Upper lobe of right lung (tissue), 1 donor: ENCODE measurements around the gene SNRNP48. TPM values are rescaled to one million over a fixed set of nuclear protein-coding genes. Genes with fewer than 3 reads are reported as not detected.

Experiments
- ATAC-seq: fragments of 200-7000 bp; cut with Tn5 transposase; one replicate; pipeline ENCODE4 v1.9.1; 2020; ENCODE audit warnings: mild to moderate bottlenecking, moderate library complexity
- DNase-seq: peaks from one replicate; pipeline ENCODE4 v3.0.0-alpha.2; 2020
- H3K27ac ChIP-seq: fragments of 200-600 bp; one replicate; pipeline ENCODE4 v1.8.0; 2022
- H3K27me3 ChIP-seq: fragments of 200-600 bp; one replicate; pipeline ENCODE4 v1.8.0; 2022; ENCODE audit warnings: mild to moderate bottlenecking
- H3K36me3 ChIP-seq: fragments of 200-600 bp; one replicate; pipeline ENCODE4 v1.8.0; 2022
- H3K4me1 ChIP-seq: fragments of 200-600 bp; one replicate; pipeline ENCODE4 v1.8.0; 2022
- H3K4me3 ChIP-seq: fragments of 200-600 bp; one replicate; pipeline ENCODE4 v1.8.0; 2022; ENCODE audit warnings: mild to moderate bottlenecking
- H3K9me3 ChIP-seq: fragments of 200-600 bp; one replicate; pipeline ENCODE4 v1.8.0; 2022
- CTCF ChIP-seq: fragments of 200-600 bp; IDR thresholded peaks from one replicate; pipeline ENCODE4 v1.8.0; 2022; ENCODE audit warnings: antibody characterized with exemption
- intact Hi-C: fragments of 100-400 bp; cut with DNase I; formaldehyde crosslinking; loops from one replicate; pipeline ENCODE4 v1.11.0; 2022
- long read RNA-seq: library from polyadenylated mRNA; unstranded; transcript quantifications from one replicate; pipeline ENCODE4 v2.0.0, GENCODE V29; 2021
- total RNA-seq: library from RNA; stranded (reverse); fragmentation: NEBNext Ultra II Directional; extraction: Animal tissue kit (Norgen Biotek cat#: 25700); gene quantifications from one replicate; pipeline ENCODE4 v1.2.1, GENCODE V29; 2021
- donor health status: DM: no; HTN: yes; CAD: no; lungs with severe emphysema.

The SNRNP48 gene
- total RNA-seq: 10.2 TPM
- long read RNA-seq, full-length matches to known transcripts: 5 of 8 reads
- long read RNA-seq, partial matches to known transcripts: 1 of 8 reads
- long read RNA-seq, other reads (novel, unspliced or antisense): 2 of 8 reads

DNA sequence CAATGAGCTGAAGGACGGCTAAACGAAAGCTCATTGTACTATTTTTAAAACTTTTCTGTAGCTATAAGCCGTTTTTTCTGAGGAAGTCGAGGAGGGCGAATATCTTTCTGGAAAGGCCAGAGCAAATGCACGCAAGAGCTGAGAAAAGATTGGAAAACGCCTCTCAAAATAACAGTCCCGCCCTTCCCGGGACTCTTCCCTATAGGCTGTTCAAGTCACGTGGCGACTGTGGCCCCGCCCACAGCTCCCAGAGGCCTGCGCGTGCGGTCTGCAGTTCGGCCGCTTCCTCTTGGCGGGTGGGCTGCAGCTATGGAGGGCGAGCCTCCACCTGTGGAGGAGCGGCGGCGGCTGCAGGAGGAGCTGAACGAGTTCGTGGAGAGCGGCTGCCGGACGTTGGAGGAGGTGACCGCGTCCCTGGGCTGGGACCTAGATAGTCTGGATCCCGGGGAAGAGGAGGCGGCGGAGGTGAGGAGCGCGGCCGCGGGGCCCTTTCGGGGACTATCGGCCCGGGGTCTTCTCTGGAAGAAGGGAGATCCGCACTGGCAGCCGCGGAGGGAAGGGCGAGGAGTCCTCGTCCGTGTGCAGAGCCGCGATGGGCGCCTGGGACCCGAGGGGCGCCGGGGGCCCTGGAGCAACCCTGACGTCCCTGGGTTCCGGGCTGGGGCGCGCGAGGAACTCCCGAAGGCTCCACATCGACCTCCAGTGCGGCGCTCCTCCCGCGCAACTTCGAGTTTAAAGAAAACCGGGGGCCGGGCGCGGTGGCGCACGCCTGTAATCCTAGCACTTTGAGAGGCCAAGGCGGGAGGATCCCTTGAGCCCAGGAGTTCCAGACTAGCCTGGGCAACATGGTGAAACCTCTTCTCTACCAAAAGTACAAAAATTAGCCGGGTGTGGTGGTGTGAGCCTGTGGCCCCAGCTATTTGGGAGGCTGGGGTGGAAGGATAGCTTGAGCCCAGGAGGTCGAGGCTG lies at the start of gene SNRNP48:
TSS of gene SNRNP48 (plus strand) at position 250 of the 969 bp plus-strand sequence. CDS start at position 310, 60 bp downstream.
- H3K4me1 ChIP-seq: peaks cover 23% of the 10 kb centered on the region
- peak within 1 kb of the TSS; percentile 83 for H3K27ac ChIP-seq
- ATAC-seq: peak; percentile 100
- TF ChIP-seq CTCF: no peak
- no peaks in the 10 kb centered on the region for H3K27me3 ChIP-seq
- no peaks in the 10 kb centered on the region for H3K9me3 ChIP-seq
- DNase-seq: peak; percentile 97
- H3K36me3 ChIP-seq: peaks cover 16% of the 10 kb centered on the region
- intact Hi-C loops: no loop called here
- peak within 1 kb of the TSS; percentile 85 for H3K4me3 ChIP-seq

GRCh38 chr6:7540595-7540994 lies 49.4 kb upstream of the SNRNP48 start:
- ATAC-seq (peak; percentile 40), DNase-seq (no peak)
- no peak overlapping the region for H3K27ac ChIP-seq
- no peak for TF ChIP-seq CTCF
- peaks cover 20% of the 10 kb centered on the region for H3K4me1 ChIP-seq
- H3K9me3 ChIP-seq: no peaks in the 10 kb centered on the region
- no peaks in the 10 kb centered on the region for H3K36me3 ChIP-seq
- peak overlapping the region; percentile 61 for H3K4me3 ChIP-seq
- intact Hi-C loops: no loop called here
- H3K27me3 ChIP-seq: peaks cover 68% of the 10 kb centered on the region

- TF ChIP-seq CTCF: no peak
- H3K27me3 ChIP-seq: peaks cover 65% of the 10 kb centered on the region
- peak; percentile 84 for DNase-seq
- peaks cover 20% of the 10 kb centered on the region for H3K4me1 ChIP-seq
- ATAC-seq: peak; percentile 89
- H3K4me3 ChIP-seq: peak within 1 kb of the TSS; percentile 61
- intact Hi-C loops: no loop called here
- H3K36me3 ChIP-seq: no peaks in the 10 kb centered on the region
- H3K9me3 ChIP-seq: no peaks in the 10 kb centered on the region
- H3K27ac ChIP-seq: peak within 1 kb of the TSS; percentile 55
Measured at GRCh38 chr6:7541175-7542064, 48.6 kb upstream of the SNRNP48 start, which contains the start of gene DSP. DSP (plus strand) TSS chr6:7541671; CDS start chr6:7541916, 245 bp downstream.

DNA sequence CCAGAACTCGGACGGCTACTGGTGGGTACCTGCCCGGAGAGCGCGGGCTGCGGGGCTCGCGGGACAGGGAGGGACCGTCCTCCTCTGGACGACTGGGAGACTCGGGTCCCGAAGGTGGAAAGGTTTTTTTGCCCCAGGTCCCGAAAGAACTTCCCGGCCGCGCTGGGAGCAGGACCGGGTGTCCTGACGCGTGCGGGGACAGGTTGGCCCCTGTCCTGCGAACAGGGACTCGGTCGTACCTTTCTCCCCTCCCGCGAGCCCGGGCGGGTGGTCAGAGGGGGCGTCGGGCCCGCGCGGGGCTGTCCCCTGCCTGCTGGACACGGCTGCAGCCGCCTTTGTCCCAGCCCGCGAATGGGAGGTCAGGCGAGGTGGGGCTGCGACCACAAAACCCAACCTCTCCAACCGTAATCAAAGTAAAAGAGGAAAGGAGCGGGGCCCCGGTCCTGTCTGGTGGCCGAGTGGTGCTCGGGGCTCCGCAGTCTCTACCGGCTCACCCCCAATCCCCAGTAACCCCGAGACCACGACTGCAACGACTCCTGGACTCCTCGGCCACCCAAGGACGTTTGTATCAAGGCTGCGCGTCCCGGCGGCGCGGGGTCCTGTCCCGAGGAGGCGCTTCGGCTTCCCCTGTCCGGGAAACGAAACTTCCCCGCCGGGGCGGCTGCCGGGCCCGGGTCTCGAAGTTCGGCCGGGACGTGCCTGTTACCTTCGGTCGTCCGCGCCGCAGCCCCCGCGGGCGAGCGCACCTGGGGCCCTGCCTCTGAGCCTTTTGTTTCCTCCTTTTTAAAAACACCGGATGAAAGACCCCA lies 47.7 kb upstream of the SNRNP48 start:
- peaks cover 20% of the 10 kb centered on the region for H3K4me1 ChIP-seq
- intact Hi-C loops: no loop called here
- H3K27me3 ChIP-seq: peaks cover 63% of the 10 kb centered on the region
- no peak for TF ChIP-seq CTCF
- H3K27ac ChIP-seq: peak overlapping the region; percentile 55
- DNase-seq (peak; percentile 70), ATAC-seq (peak; percentile 6)
- no peaks in the 10 kb centered on the region for H3K9me3 ChIP-seq
- H3K4me3 ChIP-seq: peak overlapping the region; percentile 61
- H3K36me3 ChIP-seq: no peaks in the 10 kb centered on the region
